GM12878 (cell line): ENCODE results near the gene CATSPER3. TPM values are rescaled to one million over a fixed set of nuclear protein-coding genes. Genes with fewer than 3 reads are reported as not detected.

ENCODE experiments used
- ATAC-seq: fragments of 200-7000 bp; cut with Tn5 transposase; 3 replicates; pipeline ENCODE4 v1.9.1; 2020; ENCODE audit warnings: mild to moderate bottlenecking, moderate library complexity
- BruUV-seq: library from RNA; stranded (reverse); fragments of 400-500 nt; replicated peaks from 2 replicates; lab custom pipeline; 2021; lab: Mats Ljungman, UMichigan
- CTCF ChIA-PET: fragments of 300-600 bp; sonication (Branson Sonifier 250); formaldehyde crosslinking; extraction: SDS; loops from one replicate; lab custom pipeline; 2021; ENCODE audit warnings: inconsistent platforms; lab: Yijun Ruan, JAX
- POLR2A ChIA-PET: fragments of 350-600 bp; formaldehyde crosslinking; extraction: SDS; loops from one replicate; lab custom pipeline; 2021; ENCODE audit warnings: inconsistent platforms; lab: Charles Lee
- RAD21 ChIA-PET: fragments of 300-600 bp; sonication (Branson Sonifier 250); formaldehyde crosslinking; loops from one replicate; lab custom pipeline; 2023; ENCODE audit warnings: antibody characterized with exemption; ENCODE audit not compliant: unreplicated experiment; lab: Charles Lee
- SMC1A ChIA-PET: fragments of 300-600 bp; sonication (Branson Sonifier 250); formaldehyde crosslinking; loops from one replicate; lab custom pipeline; 2023; ENCODE audit not compliant: unreplicated experiment, uncharacterized antibody; lab: Charles Lee
- DNase-seq: peaks from one replicate; pipeline ENCODE4 v3.0.0-alpha.2; 2011; ENCODE audit warnings: low read depth, low spot score
- FAIRE-seq: peaks from 3 replicates; lab custom pipeline; 2011; peaks lifted over from hg19 to GRCh38; lab: Jason Lieb, UNC
- H2AFZ ChIP-seq: 2 replicates; pipeline ENCODE4 v1.6.0; 2011; ENCODE audit warnings: low read depth, low read length, control low read depth; ENCODE audit not compliant: control insufficient read depth
- H3K27ac ChIP-seq: 2 replicates; pipeline ENCODE4 v1.5.1; 2011; ENCODE audit warnings: control low read depth; ENCODE audit not compliant: control insufficient read depth, insufficient read depth
- H3K27me3 ChIP-seq, 2 experiments: replicated peaks in 1 of 2; 2 replicates each; pipeline versions ENCODE4 v1.6.0 to v1.6.1; 2011; ENCODE audit warnings: low read length in 1 of 2; ENCODE audit not compliant: control insufficient read depth in 2 of 2, insufficient read depth in 2 of 2
- H3K36me3 ChIP-seq, 2 experiments: 2 replicates each; pipeline ENCODE4 v1.5.1; 2011; ENCODE audit warnings: low read length in 1 of 2; ENCODE audit not compliant: control insufficient read depth in 2 of 2, insufficient read depth in 2 of 2
- H3K4me1 ChIP-seq: 2 replicates; pipeline ENCODE4 v1.6.1; 2011; ENCODE audit warnings: mild to moderate bottlenecking, low read length, moderate library complexity, mixed read lengths; ENCODE audit not compliant: control insufficient read depth, insufficient read depth
- H3K4me2 ChIP-seq: 2 replicates; pipeline ENCODE4 v1.6.0; 2011; ENCODE audit warnings: control low read depth; ENCODE audit not compliant: control insufficient read depth, insufficient read depth
- H3K4me3 ChIP-seq: fragments of 200-600 bp; sonication (generic); 2 replicates; pipeline ENCODE4 v1.5.1; 2016
- H3K79me2 ChIP-seq: 2 replicates; pipeline ENCODE4 v1.6.0; 2011; ENCODE audit warnings: low read length; ENCODE audit not compliant: control insufficient read depth, insufficient read depth
- H3K9ac ChIP-seq: 2 replicates; pipeline ENCODE4 v1.8.0; 2011; ENCODE audit warnings: low read length, control low read depth, mixed read lengths; ENCODE audit not compliant: control insufficient read depth, insufficient read depth
- H3K9me3 ChIP-seq: replicated peaks from 3 replicates; pipeline ENCODE4 v1.5.1; 2011; ENCODE audit warnings: mild to moderate bottlenecking, low read length; ENCODE audit not compliant: control insufficient read depth, insufficient read depth
- H4K20me1 ChIP-seq: 2 replicates; pipeline ENCODE4 v1.6.0; 2011; ENCODE audit not compliant: control insufficient read depth, insufficient read depth
- CBX3 ChIP-seq: fragments of 200-600 bp; sonication (generic); IDR thresholded peaks from 2 replicates; pipeline ENCODE4 v1.6.1; 2016; ENCODE audit warnings: low read depth, borderline replicate concordance
- E4F1 ChIP-seq: fragments of 450-650 bp; IDR thresholded peaks from 2 replicates; pipeline ENCODE4 v1.6.1; 2018; ENCODE audit warnings: borderline replicate concordance, mild to moderate bottlenecking; ENCODE audit not compliant: partially characterized antibody
- ETV6 ChIP-seq, 2 experiments: fragments of 450-650 bp in 1 of 2; IDR thresholded peaks in 1 of 2; conservative IDR thresholded peaks in 1 of 2; 2 replicates each; pipeline ENCODE4 v1.6.1; 2014; ENCODE audit warnings: antibody characterized with exemption in 1 of 2, borderline replicate concordance in 1 of 2, low read depth in 1 of 2, mild to moderate bottlenecking in 1 of 2, moderate library complexity in 1 of 2
- HDAC6 ChIP-seq: fragments of 200-600 bp; sonication (generic); IDR thresholded peaks from one replicate; pipeline ENCODE4 v1.8.0; 2017; ENCODE audit warnings: antibody characterized with exemption; ENCODE audit not compliant: unreplicated experiment
- MEF2B ChIP-seq: fragments of 450-650 bp; IDR thresholded peaks from 2 replicates; pipeline ENCODE4 v1.6.1; 2018; ENCODE audit warnings: mild to moderate bottlenecking, moderate library complexity; ENCODE audit not compliant: partially characterized antibody, poor library complexity, severe bottlenecking
- NR2C1 ChIP-seq: fragments of 450-650 bp; IDR thresholded peaks from 2 replicates; pipeline ENCODE4 v1.6.1; 2017; ENCODE audit warnings: antibody characterized with exemption, mild to moderate bottlenecking, moderate library complexity
- SREBF1 ChIP-seq: IDR thresholded peaks from 2 replicates; pipeline ENCODE4 v1.6.1; 2012; ENCODE audit warnings: mild to moderate bottlenecking, low read length
- ZNF274 ChIP-seq: IDR thresholded peaks from one replicate; pipeline ENCODE4 v1.8.0; 2011; ENCODE audit not compliant: insufficient read length, insufficient read depth
- whole genome bisulfite sequencing: methylation state at CpG from one replicate; pipeline ENCODE4 v1.1.6; 2016; ENCODE audit warnings: low lambda C conversion rate; ENCODE audit not compliant: insufficient replicate concordance, insufficient coverage; ENCODE audit errors: missing lambda C conversion rate; 5-methylcytosine and 5-hydroxymethylcytosine counted together
- in situ Hi-C: fragments of 300-500 bp; cut with MboI; formaldehyde crosslinking; loops from 9 replicates; pipeline ENCODE4 v1.14.3; 2018; ENCODE audit warnings: mixed read lengths
- intact Hi-C: fragments of 100-400 bp; cut with micrococcal nuclease; formaldehyde crosslinking; loops from one replicate; pipeline ENCODE4 v1.14.2; 2022; ENCODE audit not compliant: unreplicated experiment
- polyA plus RNA-seq, 11 experiments: library from polyadenylated mRNA; depleted of rRNA in 4 of 11; unstranded in 6 of 11; stranded (reverse) in 5 of 11; fragments of >200 nt; fragmentation: Nextera tagmentation in 4 of 11; fragmentation: Illumina TruSeq in 1 of 11; extraction: Ambion mirVana in 4 of 11; extraction: Trizol in 1 of 11; gene quantifications; 1 replicate in 1 of 11; 2 replicates in 10 of 11; pipeline versions ENCODE4 v1.2.1 to v1.2.3, GENCODE V29; 2011 to 2016; ENCODE audit warnings: inconsistent platforms in 2 of 11, missing spikeins in 2 of 11, low read depth in 1 of 11
- total RNA-seq, 4 experiments: library from RNA; depleted of rRNA in 3 of 4; stranded (reverse); fragments of >200 nt in 3 of 4; fragmentation: Illumina TruSeq in 1 of 4; extraction: Trizol in 1 of 4; gene quantifications; 2 replicates each; pipeline versions ENCODE4 v1.2.1 to v1.2.3, GENCODE V29; 2013 to 2021
- TF ChIP-seq, protein P1 (sequence below): IDR thresholded peaks from 2 replicates; pipeline ENCODE4 v1.6.1; 2011; ENCODE audit warnings: borderline replicate concordance, low read depth, mild to moderate bottlenecking, moderate library complexity, low read length; ENCODE audit not compliant: insufficient read depth, poor library complexity, severe bottlenecking

The CATSPER3 gene
- total and polyA plus RNA-seq, 10 of the 15 experiments (the other 5 are each of a cell fraction or from before 2014, with no cell fraction given), result 0.06 to 0.38 (median 0.13) TPM; not detected in 4

DNA sequence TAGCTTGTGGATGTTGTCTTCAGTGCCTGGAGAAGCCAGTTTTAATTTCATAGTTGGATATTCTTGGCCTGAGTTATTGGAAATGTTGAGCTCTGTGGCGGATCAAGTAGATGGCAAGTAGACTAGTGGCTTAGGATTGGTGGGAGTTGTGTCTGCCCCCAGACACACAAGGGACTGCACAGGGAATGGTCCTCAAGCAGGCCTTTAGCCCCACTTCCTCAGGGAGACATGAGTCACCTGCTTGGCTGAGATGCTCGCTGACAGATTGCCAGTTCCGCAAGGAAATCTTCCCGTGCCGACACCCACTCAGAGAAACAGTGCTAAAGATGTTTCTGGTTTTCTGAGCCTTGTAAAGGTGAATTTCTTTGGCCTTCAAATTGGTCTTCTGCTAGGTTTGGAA lies 18.8 kb upstream of the CATSPER3 start:
- H3K4me3 ChIP-seq, result no peak overlapping the region
- no peak for DNase-seq
- no peaks in the 10 kb centered on the region for H3K4me1 ChIP-seq
- no peak for TF ChIP-seq NR2C1
- TF ChIP-seq CBX3, result no peak
- no peak for TF ChIP-seq ZNF274
- no peak for TF ChIP-seq ETV6 (conservative IDR thresholded peaks at IDR 0.05 in 1 of 2, IDR thresholded peaks at IDR 0.05 in 1 of 2; ENCODE audit: borderline replicate concordance in 1 of 2, low read depth in 1 of 2)
- TF ChIP-seq, all 136 proteins: peak for 0
- H3K79me2 ChIP-seq, result no peaks in the 10 kb centered on the region
- H3K4me2 ChIP-seq, result no peak overlapping the region
- ChIA-PET POLR2A (interaction anchor here (0.6 kb wide), 1 partner anchor 20 kb away, joined by 5 read pairs; no protein-coding TSS in a partner anchor), CTCF (no interaction called here), SMC1A (interaction anchor here (1.0 kb wide), 1 partner anchor 231 kb away, joined by 3 read pairs; no protein-coding TSS in a partner anchor), RAD21 (no interaction called here)
- no peak overlapping the region for H2AFZ ChIP-seq
- H3K27ac ChIP-seq, result no peak overlapping the region
- FAIRE-seq (no peak), ATAC-seq (no peak)
- no peaks in the 10 kb centered on the region for H3K27me3 ChIP-seq
- intact Hi-C loops, result no loop called here
- 94% methylated on average over 5 of the region's 5 CpGs for WGBS
- no peaks in the 10 kb centered on the region for H4K20me1 ChIP-seq
- no peaks in the 10 kb centered on the region for H3K36me3 ChIP-seq
- in situ Hi-C loops, result no loop called here
- BruUV-seq, result no TSS peak
- no peaks in the 10 kb centered on the region for H3K9me3 ChIP-seq
- H3K9ac ChIP-seq, result no peak overlapping the region

GRCh38 chr5:134949316-134949715 lies 18.4 kb upstream of the CATSPER3 start:
- Histone ChIP-seq H3K4me2 (no peak overlapping the region), H3K4me1 (no peaks in the 10 kb centered on the region), H3K9ac (no peak overlapping the region), H3K9me3 (no peaks in the 10 kb centered on the region), H3K27ac (no peak overlapping the region), H3K79me2 (no peaks in the 10 kb centered on the region), H2AFZ (no peak overlapping the region), H4K20me1 (no peaks in the 10 kb centered on the region), H3K27me3 (no peaks in the 10 kb centered on the region), H3K36me3 (no peaks in the 10 kb centered on the region), H3K4me3 (no peak overlapping the region)
- SMC1A ChIA-PET, result no interaction called here
- FAIRE-seq (no peak), DNase-seq (no peak), ATAC-seq (no peak)
- intact Hi-C loops (no loop called here), in situ Hi-C loops (no loop called here)
- CTCF ChIA-PET, result no interaction called here
- RAD21 ChIA-PET, result no interaction called here
- no TSS peak for BruUV-seq
- POLR2A ChIA-PET, result interaction anchor here (0.6 kb wide), 1 partner anchor 20 kb away, joined by 5 read pairs; no protein-coding TSS in a partner anchor
- 83% methylated on average over 5 of the region's 5 CpGs for WGBS
- TF ChIP-seq MEF2B (no peak), SREBF1 (no peak), HDAC6 (no peak), E4F1 (no peak)
- TF ChIP-seq, protein P1, sequence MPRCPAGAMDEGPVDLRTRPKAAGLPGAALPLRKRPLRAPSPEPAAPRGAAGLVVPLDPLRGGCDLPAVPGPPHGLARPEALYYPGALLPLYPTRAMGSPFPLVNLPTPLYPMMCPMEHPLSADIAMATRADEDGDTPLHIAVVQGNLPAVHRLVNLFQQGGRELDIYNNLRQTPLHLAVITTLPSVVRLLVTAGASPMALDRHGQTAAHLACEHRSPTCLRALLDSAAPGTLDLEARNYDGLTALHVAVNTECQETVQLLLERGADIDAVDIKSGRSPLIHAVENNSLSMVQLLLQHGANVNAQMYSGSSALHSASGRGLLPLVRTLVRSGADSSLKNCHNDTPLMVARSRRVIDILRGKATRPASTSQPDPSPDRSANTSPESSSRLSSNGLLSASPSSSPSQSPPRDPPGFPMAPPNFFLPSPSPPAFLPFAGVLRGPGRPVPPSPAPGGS, result no peak
